NCI-H345 (cell line): ENCODE results near the gene RFX4.

Source experiments
- DNase-seq: peaks from one replicate; lab custom pipeline; 2025; lab: John Stamatoyannopoulos, UW

The RFX4 gene

GRCh38 chr12:106766393-106766826 lies 183.6 kb downstream of the RFX4 start:
- no peak for DNase-seq

GRCh38 chr12:106767206-106767605 lies 184.4 kb downstream of the RFX4 start:
- no peak for DNase-seq

GRCh38 chr12:106767954-106768822 lies 185.4 kb downstream of the RFX4 start:
- peak; percentile 14 for DNase-seq

DNA sequence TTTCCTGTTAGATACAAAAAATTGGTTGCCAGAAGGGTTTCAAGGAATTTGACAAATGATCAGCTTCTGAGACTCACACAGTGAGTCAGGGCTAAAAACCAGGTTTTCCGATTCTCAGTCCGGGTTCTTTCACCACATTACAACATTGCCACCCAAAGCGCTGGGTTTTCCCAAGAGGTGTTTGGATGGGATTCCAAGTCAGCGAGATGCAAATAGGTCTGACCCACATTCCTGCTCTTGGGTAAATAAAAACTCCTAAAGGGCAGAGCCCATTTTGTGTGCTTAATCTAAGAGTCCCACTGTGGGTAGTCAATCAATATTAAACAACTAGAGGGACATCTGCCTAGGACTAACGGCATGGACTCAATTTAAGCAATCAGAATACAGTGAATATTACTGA lies 186.3 kb downstream of the RFX4 start:
- no peak for DNase-seq

DNA sequence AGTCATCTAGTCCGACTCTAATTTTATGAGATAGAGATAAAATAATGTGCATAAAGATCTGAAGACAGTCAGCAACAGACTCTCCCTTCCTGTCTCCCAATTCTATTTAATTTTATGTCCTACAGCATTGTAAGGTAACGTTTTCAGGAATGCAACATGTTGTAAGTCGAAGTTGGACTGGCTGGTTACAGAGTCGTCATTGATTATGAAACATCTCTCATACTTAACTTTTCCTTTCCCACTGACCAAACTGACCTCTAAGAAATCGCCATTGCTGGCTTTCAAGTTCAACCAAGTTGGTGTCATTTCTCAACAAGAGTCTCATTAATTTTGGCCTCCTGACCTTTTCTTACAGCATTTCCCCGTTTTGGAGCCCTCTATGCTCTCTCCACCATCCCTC lies 186.7 kb downstream of the RFX4 start:
- DNase-seq, result no peak

GRCh38 chr12:106771425-106771824 lies 188.6 kb downstream of the RFX4 start:
- no peak for DNase-seq

DNA sequence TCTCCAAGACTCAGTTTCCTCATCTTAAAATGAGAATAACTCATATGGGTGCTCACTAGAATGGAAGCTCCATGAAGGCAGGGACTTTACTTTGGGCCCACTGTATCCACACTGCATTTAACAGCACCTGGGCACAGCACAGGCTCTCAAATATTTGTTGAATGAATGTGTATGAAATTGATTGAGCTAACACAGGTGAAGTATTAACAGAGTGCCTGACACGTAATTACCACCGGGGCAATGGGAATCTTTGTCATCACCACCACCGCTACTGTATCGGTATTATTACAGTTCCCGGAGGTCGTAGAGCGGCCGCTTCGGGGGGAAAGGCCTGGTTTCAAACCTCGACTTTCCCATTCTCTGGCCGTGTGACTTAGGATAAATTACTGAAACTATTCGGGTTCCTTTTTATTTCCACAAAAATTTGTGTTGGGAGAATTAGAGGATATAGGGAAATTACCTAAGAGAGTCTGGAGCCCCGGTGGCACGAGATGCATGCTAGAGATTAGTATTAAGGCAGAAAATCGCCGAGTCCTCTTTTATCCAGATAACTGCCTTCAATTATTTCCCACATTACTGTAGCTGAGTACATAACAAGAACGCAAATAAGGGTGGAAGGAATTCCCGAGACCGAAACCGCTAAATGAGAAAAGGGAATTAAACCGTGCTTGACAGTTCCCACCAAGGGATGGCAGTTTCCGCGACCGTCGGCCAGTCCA lies 190.6 kb downstream of the RFX4 start:
- DNase-seq, result no peak

- DNase-seq, result peak; percentile 99
Observed at GRCh38 chr12:106774005-106774807, 191.4 kb downstream of the RFX4 start, which contains the start of gene RIC8B. Gene RIC8B, plus strand, starts transcription at chr12:106774682. Its CDS starts 64 bp downstream, at chr12:106774746.

- peak; percentile 59 for DNase-seq
Observed at GRCh38 chr12:106774808-106775524, 192.2 kb downstream of the RFX4 start.

DNA sequence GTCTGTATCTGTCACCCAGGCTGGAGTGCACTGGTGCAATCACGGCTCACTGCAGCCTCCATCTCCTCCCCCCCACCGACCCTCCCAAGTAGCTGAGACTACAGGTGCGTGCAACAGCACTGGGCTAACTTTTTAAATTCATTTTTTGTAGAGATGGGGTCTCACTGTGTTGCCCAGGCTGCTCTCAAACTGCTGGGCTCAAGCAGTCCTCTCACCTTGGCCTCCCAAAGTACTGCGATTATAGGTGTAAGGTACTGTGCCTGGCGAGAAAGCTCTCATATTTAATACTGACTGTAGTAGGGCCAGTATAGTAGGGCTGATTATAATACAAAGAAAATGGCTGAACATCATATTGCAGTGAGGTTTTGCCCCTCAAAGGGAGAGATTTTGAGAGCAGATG lies 194.1 kb downstream of the RFX4 start:
- DNase-seq, result no peak

DNA sequence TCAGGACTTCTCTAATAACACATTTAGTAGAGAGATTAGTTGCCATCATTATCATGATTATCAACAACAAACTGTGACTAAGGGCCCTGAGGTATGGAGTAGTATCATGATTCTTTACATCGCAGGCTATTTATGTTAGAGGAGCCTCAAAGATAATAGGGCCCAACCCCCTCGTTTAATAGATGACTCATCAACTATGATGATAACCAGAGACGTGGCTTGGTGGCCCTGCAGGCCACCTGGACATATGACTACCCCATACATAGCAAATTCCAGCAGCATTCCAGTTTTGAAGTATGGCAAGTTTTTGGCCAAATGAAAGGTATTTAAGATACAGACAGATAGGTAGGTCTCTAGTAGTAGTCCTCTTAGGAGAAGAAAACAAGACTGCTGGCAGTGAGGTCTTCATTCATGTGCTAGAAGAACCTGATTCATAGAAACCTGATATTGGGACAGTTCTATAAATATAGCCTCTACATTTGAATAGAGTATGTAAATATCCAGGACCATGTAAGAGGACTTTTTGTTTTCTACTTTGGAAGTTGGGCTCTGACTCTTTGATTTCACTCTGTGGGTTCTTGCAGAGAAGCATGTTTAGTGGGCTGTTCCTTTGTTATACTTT lies 197.3 kb downstream of the RFX4 start:
- DNase-seq, result peak; percentile 2

- DNase-seq, result no peak
Observed at GRCh38 chr12:106782619-106783018, 199.8 kb downstream of the RFX4 start.

GRCh38 chr12:106783515-106783914 lies 200.7 kb downstream of the RFX4 start:
- DNase-seq, result no peak

DNA sequence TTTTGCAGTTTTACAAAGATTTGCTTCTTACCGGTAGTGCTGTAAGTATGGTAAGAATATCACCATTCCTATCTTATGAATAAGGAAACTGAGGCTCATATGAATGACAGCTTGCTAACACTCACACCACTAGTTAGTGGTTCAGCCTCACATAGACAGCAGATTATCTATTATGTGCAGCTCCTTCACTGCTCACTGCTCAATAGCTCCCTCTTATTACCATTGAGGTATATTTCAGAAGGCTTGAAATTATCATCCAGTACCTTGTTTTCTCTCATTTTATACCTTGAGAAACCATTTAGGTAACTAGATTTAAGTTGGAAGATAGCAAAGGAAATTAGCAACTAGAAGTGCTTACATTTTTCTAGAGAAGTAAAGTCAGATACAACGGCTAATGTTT lies 207.2 kb downstream of the RFX4 start:
- peak; percentile 50 for DNase-seq

DNA sequence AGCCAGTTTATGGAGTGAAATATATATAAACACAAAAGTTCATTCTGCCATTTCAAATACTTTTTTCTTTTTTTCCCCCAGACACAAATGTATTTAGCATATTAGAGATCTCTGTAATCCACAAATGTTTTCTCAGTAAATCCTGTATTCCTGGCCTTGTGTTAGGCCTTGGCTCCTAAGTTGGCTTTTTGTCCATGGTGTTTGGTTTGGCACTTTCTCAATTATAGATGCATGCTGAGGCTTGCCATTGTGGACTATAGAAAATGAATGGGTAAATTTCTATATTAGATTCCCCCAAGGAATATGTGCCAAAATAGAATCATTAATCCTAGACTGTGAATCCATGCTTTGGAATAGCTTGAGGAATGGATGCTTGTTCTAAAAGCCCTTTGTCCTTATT lies 208.7 kb downstream of the RFX4 start:
- DNase-seq, result peak; percentile 60

DNA sequence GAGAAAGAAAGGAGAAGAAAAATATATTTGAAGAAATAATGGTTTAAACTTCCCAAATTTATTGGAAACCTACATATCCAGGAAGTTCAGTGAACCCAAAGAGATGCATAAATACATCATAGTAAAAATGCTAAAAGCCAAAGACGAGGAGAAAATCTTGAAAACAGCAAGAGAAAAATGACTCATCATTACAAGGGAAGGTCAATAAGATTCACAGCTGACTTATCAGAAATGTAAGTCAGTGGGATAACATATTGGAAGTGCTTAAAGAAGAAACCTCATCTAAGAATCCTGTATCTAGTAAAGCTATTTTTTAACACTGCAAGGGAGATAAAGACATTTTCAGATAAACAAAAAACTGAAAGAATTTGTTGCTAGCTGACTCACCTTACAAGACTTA lies 211.6 kb downstream of the RFX4 start:
- DNase-seq, result no peak

DNA sequence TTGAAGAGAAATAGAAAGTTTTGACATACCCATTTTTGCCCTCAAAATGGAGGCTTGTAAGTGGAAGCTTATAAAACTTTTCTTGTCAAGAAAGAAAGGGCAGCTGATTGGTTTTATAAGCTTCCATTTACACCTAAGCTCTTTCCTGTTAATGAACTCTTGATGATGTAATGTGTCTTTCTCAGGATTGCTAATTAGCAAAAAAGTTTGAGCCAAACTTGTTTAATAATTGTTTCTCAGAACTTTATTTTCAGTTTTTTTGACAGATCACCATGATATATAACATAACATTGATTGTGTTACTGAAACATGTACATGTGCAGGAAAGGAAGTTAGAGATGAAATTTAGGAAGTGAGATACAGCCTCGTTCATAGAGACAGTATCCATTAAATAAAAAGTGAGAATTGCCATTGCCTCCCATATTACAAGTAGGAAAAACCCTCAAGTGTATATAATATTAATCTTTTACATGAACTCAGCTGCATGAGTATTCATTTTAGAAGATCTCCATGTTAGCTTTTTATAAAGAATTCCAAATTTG lies 218.4 kb downstream of the RFX4 start:
- DNase-seq, result no peak

GRCh38 chr12:106801830-106802533 lies 219.2 kb downstream of the RFX4 start:
- DNase-seq, result no peak

- no peak for DNase-seq
Observed at GRCh38 chr12:106804668-106805067, 221.9 kb downstream of the RFX4 start.
